ENCODE data around the gene SPIRE1. TPM values are rescaled to one million over a fixed set of nuclear protein-coding genes. Genes with fewer than 3 reads are reported as not detected.
A peak's percentile ranks its signal among the peaks of the same experiment; 100 is the strongest.

Gene SPIRE1
- total and polyA plus RNA-seq, 4 experiments from 2014 or later, result 1.7 to 3.0 (median 1.8) TPM; not detected in 1

GRCh38 chr18:12598181-12598930 is 59.6 kb downstream of the SPIRE1 start:
- Histone ChIP-seq H3K4me1 (ENCODE audit: insufficient read depth, low read length) (peaks cover 6% of the 10 kb centered on the region), H3K36me3 (ENCODE audit: insufficient read depth, low read length) (no peaks in the 10 kb centered on the region), H3K9me3 (ENCODE audit: control insufficient read depth in 1 of 2, low read length in 2 of 2) (no peaks in the 10 kb centered on the region), H3K4me3 (ENCODE audit: low read length in 2 of 2) (no peak overlapping the region), H3K27me3 (ENCODE audit: insufficient read depth, low read length) (no peaks in the 10 kb centered on the region), H3K27ac (ENCODE audit: low read depth, low read length) (no peak overlapping the region)
- H3K4me1 Mint-ChIP-seq, result peaks cover 8 to 11% (median 10%) of the 10 kb centered on the region in 4 donors
- ChIA-PET CTCF (ENCODE audit: partially characterized antibody) (no interaction called here), POLR2A (ENCODE audit: partially characterized antibody) (no interaction called here)
- no peak for DNase-seq
- H3K4me3 Mint-ChIP-seq, result no peak overlapping the region
- H3K36me3 Mint-ChIP-seq, result no peaks in the 10 kb centered on the region
- H3K27ac Mint-ChIP-seq, result no peak overlapping the region
- intact Hi-C loops (cut with micrococcal nuclease), result no loop called here
- peaks cover 0 to 2% (median 0%) of the 10 kb centered on the region in 8 donors for H3K9me3 Mint-ChIP-seq
- H3K27me3 Mint-ChIP-seq, result no peaks in the 10 kb centered on the region

GRCh38 chr18:12597760-12598159 is 60.1 kb downstream of the SPIRE1 start:
- DNase-seq, result no peak
- H3K9me3 Mint-ChIP-seq, result peaks cover 0 to 2% (median 0%) of the 10 kb centered on the region in 8 donors
- Histone ChIP-seq H3K4me3 (ENCODE audit: low read length in 2 of 2) (no peak overlapping the region), H3K9me3 (ENCODE audit: control insufficient read depth in 1 of 2, low read length in 2 of 2) (no peaks in the 10 kb centered on the region), H3K4me1 (ENCODE audit: insufficient read depth, low read length) (peaks cover 6% of the 10 kb centered on the region), H3K27ac (ENCODE audit: low read depth, low read length) (no peak overlapping the region), H3K36me3 (ENCODE audit: insufficient read depth, low read length) (no peaks in the 10 kb centered on the region), H3K27me3 (ENCODE audit: insufficient read depth, low read length) (no peaks in the 10 kb centered on the region)
- ChIA-PET POLR2A (ENCODE audit: partially characterized antibody) (no interaction called here), CTCF (ENCODE audit: partially characterized antibody) (no interaction called here)
- H3K4me1 Mint-ChIP-seq, result peaks cover 8 to 11% (median 10%) of the 10 kb centered on the region in 4 donors
- H3K27me3 Mint-ChIP-seq, result no peaks in the 10 kb centered on the region
- intact Hi-C loops (cut with micrococcal nuclease), result no loop called here
- no peak overlapping the region for H3K27ac Mint-ChIP-seq
- H3K4me3 Mint-ChIP-seq, result no peak overlapping the region
- H3K36me3 Mint-ChIP-seq, result no peaks in the 10 kb centered on the region

GRCh38 chr18:12595571-12596255 is 62.2 kb downstream of the SPIRE1 start:
- ChIA-PET CTCF (ENCODE audit: partially characterized antibody) (no interaction called here), POLR2A (ENCODE audit: partially characterized antibody) (no interaction called here)

GRCh38 chr18:12593866-12594265 is 64.0 kb downstream of the SPIRE1 start:
- intact Hi-C loops (cut with micrococcal nuclease), result no loop called here
- POLR2A ChIA-PET (ENCODE audit: partially characterized antibody), result no interaction called here
- CTCF ChIA-PET (ENCODE audit: partially characterized antibody), result no interaction called here
- Mint-ChIP-seq H3K27me3 (peaks cover 1 to 5% of the 10 kb centered on the region in 2 donors), H3K9me3 (no peaks in the 10 kb centered on the region), H3K27ac (no peak overlapping the region), H3K36me3 (no peaks in the 10 kb centered on the region), H3K4me1 (peaks cover 8 to 11% (median 10%) of the 10 kb centered on the region in 4 donors), H3K4me3 (no peak overlapping the region)
- no peak for DNase-seq
- Histone ChIP-seq H3K4me3 (ENCODE audit: low read length in 2 of 2) (no peak overlapping the region), H3K9me3 (ENCODE audit: control insufficient read depth in 1 of 2, low read length in 2 of 2) (no peaks in the 10 kb centered on the region), H3K27ac (ENCODE audit: low read depth, low read length) (no peak overlapping the region), H3K27me3 (ENCODE audit: insufficient read depth, low read length) (no peaks in the 10 kb centered on the region), H3K36me3 (ENCODE audit: insufficient read depth, low read length) (no peaks in the 10 kb centered on the region), H3K4me1 (ENCODE audit: insufficient read depth, low read length) (peaks cover 6% of the 10 kb centered on the region)

More at GRCh38 chr18:12595571-12596255, 62.2 kb downstream of the SPIRE1 start:
- H3K27me3 ChIP-seq (ENCODE audit: insufficient read depth, low read length), result no peaks in the 10 kb centered on the region
- H3K4me1 Mint-ChIP-seq, result peaks cover 8 to 11% (median 10%) of the 10 kb centered on the region in 4 donors
- no peaks in the 10 kb centered on the region for H3K9me3 ChIP-seq (ENCODE audit: control insufficient read depth in 1 of 2, low read length in 2 of 2)
- peaks cover 6% of the 10 kb centered on the region for H3K4me1 ChIP-seq (ENCODE audit: insufficient read depth, low read length)
- peak overlapping the region in 1 of 7 donors; percentile 52 for H3K27ac Mint-ChIP-seq
- H3K4me3 ChIP-seq (ENCODE audit: low read length in 2 of 2), result no peak overlapping the region
- H3K27ac ChIP-seq (ENCODE audit: low read depth, low read length), result no peak overlapping the region
- no peaks in the 10 kb centered on the region for H3K9me3 Mint-ChIP-seq
- no peak overlapping the region for H3K4me3 Mint-ChIP-seq
- no peaks in the 10 kb centered on the region for H3K36me3 Mint-ChIP-seq
- DNase-seq, result no peak
- intact Hi-C loops (cut with micrococcal nuclease), result no loop called here
- H3K27me3 Mint-ChIP-seq, result peaks cover 0 to 3% of the 10 kb centered on the region in 2 donors
- H3K36me3 ChIP-seq (ENCODE audit: insufficient read depth, low read length), result no peaks in the 10 kb centered on the region

GRCh38 chr18:12592597-12593127 is 65.2 kb downstream of the SPIRE1 start:
- no peaks in the 10 kb centered on the region for H3K9me3 ChIP-seq (ENCODE audit: control insufficient read depth in 1 of 2, low read length in 2 of 2)
- H3K4me3 ChIP-seq (ENCODE audit: low read length in 2 of 2), result no peak overlapping the region
- H3K36me3 ChIP-seq (ENCODE audit: insufficient read depth, low read length), result no peaks in the 10 kb centered on the region
- Mint-ChIP-seq H3K27ac (no peak overlapping the region), H3K4me3 (no peak overlapping the region), H3K27me3 (peaks cover 1 to 7% of the 10 kb centered on the region in 2 donors), H3K9me3 (no peaks in the 10 kb centered on the region), H3K4me1 (peaks cover 6 to 11% (median 7%) of the 10 kb centered on the region in 4 donors), H3K36me3 (no peaks in the 10 kb centered on the region)
- peaks cover 6% of the 10 kb centered on the region for H3K4me1 ChIP-seq (ENCODE audit: insufficient read depth, low read length)
- no peak for DNase-seq
- POLR2A ChIA-PET (ENCODE audit: partially characterized antibody), result no interaction called here
- H3K27me3 ChIP-seq (ENCODE audit: insufficient read depth, low read length), result no peaks in the 10 kb centered on the region
- intact Hi-C loops (cut with micrococcal nuclease), result no loop called here
- CTCF ChIA-PET (ENCODE audit: partially characterized antibody), result no interaction called here
- no peak overlapping the region for H3K27ac ChIP-seq (ENCODE audit: low read depth, low read length)

GRCh38 chr18:12589448-12589847 is 68.5 kb downstream of the SPIRE1 start:
- Histone ChIP-seq H3K4me1 (ENCODE audit: insufficient read depth, low read length) (no peaks in the 10 kb centered on the region), H3K36me3 (ENCODE audit: insufficient read depth, low read length) (no peaks in the 10 kb centered on the region), H3K27me3 (ENCODE audit: insufficient read depth, low read length) (no peaks in the 10 kb centered on the region), H3K4me3 (ENCODE audit: low read length in 2 of 2) (no peak overlapping the region), H3K27ac (ENCODE audit: low read depth, low read length) (no peak overlapping the region), H3K9me3 (ENCODE audit: control insufficient read depth in 1 of 2, low read length in 2 of 2) (no peaks in the 10 kb centered on the region)
- intact Hi-C loops (cut with micrococcal nuclease), result no loop called here
- no peak overlapping the region for H3K4me3 Mint-ChIP-seq
- peaks cover 1 to 7% of the 10 kb centered on the region in 2 donors for H3K27me3 Mint-ChIP-seq
- no peaks in the 10 kb centered on the region for H3K36me3 Mint-ChIP-seq
- CTCF ChIA-PET (ENCODE audit: partially characterized antibody), result no interaction called here
- DNase-seq, result no peak
- no peak overlapping the region for H3K27ac Mint-ChIP-seq
- no peaks in the 10 kb centered on the region for H3K9me3 Mint-ChIP-seq
- POLR2A ChIA-PET (ENCODE audit: partially characterized antibody), result no interaction called here
- no peaks in the 10 kb centered on the region for H3K4me1 Mint-ChIP-seq

GRCh38 chr18:12586956-12587355 is 71.0 kb downstream of the SPIRE1 start:
- no peaks in the 10 kb centered on the region for H3K27me3 ChIP-seq (ENCODE audit: insufficient read depth, low read length)
- no peaks in the 10 kb centered on the region for H3K9me3 Mint-ChIP-seq
- no peak for DNase-seq
- ChIA-PET CTCF (ENCODE audit: partially characterized antibody) (no interaction called here), POLR2A (ENCODE audit: partially characterized antibody) (no interaction called here)
- intact Hi-C loops (cut with micrococcal nuclease), result no loop called here
- no peak overlapping the region for H3K4me3 Mint-ChIP-seq
- no peak overlapping the region for H3K4me3 ChIP-seq (ENCODE audit: low read length in 2 of 2)
- no peak overlapping the region for H3K27ac Mint-ChIP-seq
- no peaks in the 10 kb centered on the region for H3K9me3 ChIP-seq (ENCODE audit: control insufficient read depth in 1 of 2, low read length in 2 of 2)
- H3K4me1 Mint-ChIP-seq, result no peaks in the 10 kb centered on the region
- H3K36me3 ChIP-seq (ENCODE audit: insufficient read depth, low read length), result no peaks in the 10 kb centered on the region
- H3K27ac ChIP-seq (ENCODE audit: low read depth, low read length), result no peak overlapping the region
- no peaks in the 10 kb centered on the region for H3K36me3 Mint-ChIP-seq
- peaks cover 1 to 9% of the 10 kb centered on the region in 2 donors for H3K27me3 Mint-ChIP-seq
- H3K4me1 ChIP-seq (ENCODE audit: insufficient read depth, low read length), result no peaks in the 10 kb centered on the region

Data from CD4-positive, alpha-beta memory T cell (primary cell).